Right cardiac atrium (tissue), 5 donors: ENCODE measurements around the gene LRRC7. TPM values are rescaled to one million over a fixed set of nuclear protein-coding genes. Genes with fewer than 3 reads are reported as not detected.
A peak's percentile ranks its signal among the peaks of the same experiment; 100 is the strongest.

Experiments
- ATAC-seq, 2 donors: fragments of 200-7000 bp; cut with Tn5 transposase; one replicate each; pipeline versions ENCODE4 v1.8.0 to v1.9.1; 2020; ENCODE audit warnings: moderate library complexity in 2 of 2, mild to moderate bottlenecking in 1 of 2
- DNase-seq, 3 donors: peaks; one replicate each; pipeline ENCODE4 v3.0.0-alpha.2; 2020
- H3K27ac ChIP-seq: one replicate; pipeline ENCODE4 v1.5.1; 2013; ENCODE audit warnings: mild to moderate bottlenecking, low read length, control low read depth, moderate library complexity
- H3K27me3 ChIP-seq: one replicate; pipeline ENCODE4 v1.6.1; 2013; ENCODE audit not compliant: control insufficient read depth, insufficient read depth
- H3K4me1 ChIP-seq: one replicate; pipeline ENCODE4 v1.6.1; 2013; ENCODE audit warnings: low read length; ENCODE audit not compliant: control insufficient read depth, insufficient read depth
- H3K4me3 ChIP-seq: one replicate; pipeline ENCODE4 v1.5.1; 2013; ENCODE audit warnings: low read length, control low read depth
- H3K9me3 ChIP-seq: one replicate; pipeline ENCODE4 v1.6.1; 2013; ENCODE audit warnings: low read length; ENCODE audit not compliant: control insufficient read depth
- WGBS: extraction: QIAGEN DNeasy Blood & Tissue Kit; methylation state at CpG from one replicate; pipeline ENCODE4 v1.1.7; 2013; 5-methylcytosine and 5-hydroxymethylcytosine counted together
- intact Hi-C, 4 donors: fragments of 100-400 bp; cut with DNase I; formaldehyde crosslinking; loops; one replicate each; pipeline versions ENCODE4 v1.11.0 to v1.14.0; 2022 to 2023
- polyA plus RNA-seq: library from polyadenylated mRNA; stranded (reverse); fragments of 200-250 nt; gene quantifications from one replicate; pipeline ENCODE4 v1.2.3, GENCODE V29; 2013
- total RNA-seq, 4 donors: library from RNA; stranded (reverse); fragmentation: NEBNext Ultra II Directional; extraction: Animal tissue kit (Norgen Biotek cat#: 25700); gene quantifications; one replicate each; pipeline ENCODE4 v1.2.1, GENCODE V29; 2021
- donor health status: healthy with polysubstance abuse.
- donor health status: DM: no; HTN: yes; CAD: no.
- donor health status: DM: no; HTN: no; CAD: no.
- donor health status: DM: no; HTN: yes; CAD: no; lungs with severe emphysema.
- donor health status: DM: yes; HTN: yes; CAD: no.

LRRC7 gene
- total and polyA plus RNA-seq, 5 donors = 0.91 to 6.5 (median 3.4) TPM

DNA sequence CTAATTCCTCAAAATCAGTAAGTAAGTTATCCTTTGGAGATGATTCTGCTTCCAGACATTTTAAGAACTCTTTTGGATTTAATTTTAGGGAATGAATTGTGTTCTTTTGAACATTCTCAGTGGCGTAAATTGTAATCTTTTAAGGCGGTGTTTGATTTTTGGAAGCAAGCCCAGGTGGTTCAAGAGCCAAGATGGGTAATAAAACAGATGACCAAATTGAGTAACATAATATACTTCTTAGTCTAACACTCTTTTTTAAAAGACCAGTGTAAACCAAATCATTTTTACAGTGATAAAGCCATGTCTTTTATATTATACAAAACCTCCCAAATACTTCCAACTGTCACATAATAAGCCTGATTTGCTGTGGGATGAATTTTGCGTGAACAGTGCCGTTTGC is 503.9 kb downstream of the LRRC7 start:
- Histone ChIP-seq H3K9me3 (no peaks in the 10 kb centered on the region), H3K4me3 (no peak overlapping the region), H3K27me3 (no peaks in the 10 kb centered on the region), H3K27ac (no peak overlapping the region), H3K4me1 (no peaks in the 10 kb centered on the region)
- intact Hi-C loops = no loop called here
- DNase-seq (peak in 1 of 3 donors; percentile 15), ATAC-seq (no peak)
- WGBS = 39% methylated on average over 4 of the region's 4 CpGs

DNA sequence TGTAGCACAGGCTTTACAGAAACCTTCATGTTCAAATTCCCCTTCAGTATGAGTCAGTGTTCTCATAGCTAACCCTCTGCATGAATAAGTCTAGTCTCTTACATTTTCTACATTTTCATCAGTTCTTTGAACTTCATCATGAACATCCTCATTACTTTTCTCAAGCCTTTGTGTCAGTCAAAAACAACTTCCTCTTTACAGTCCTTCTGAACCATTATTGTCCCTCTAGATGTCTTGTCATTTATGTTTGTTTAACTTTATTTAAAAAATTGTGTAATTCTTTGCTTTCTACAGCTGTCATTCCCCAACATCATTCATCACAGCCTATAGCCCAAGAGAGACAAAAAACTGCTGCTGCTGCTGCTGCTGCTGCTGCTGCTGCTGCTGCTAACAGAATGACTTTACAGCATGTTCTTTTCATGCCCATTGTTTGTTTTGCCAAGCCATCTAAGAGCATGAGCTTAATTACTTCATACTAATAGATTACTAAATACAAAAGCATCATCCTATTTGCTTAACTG is 504.6 kb downstream of the LRRC7 start:
- intact Hi-C loops = no loop called here
- no peak for DNase-seq

DNA sequence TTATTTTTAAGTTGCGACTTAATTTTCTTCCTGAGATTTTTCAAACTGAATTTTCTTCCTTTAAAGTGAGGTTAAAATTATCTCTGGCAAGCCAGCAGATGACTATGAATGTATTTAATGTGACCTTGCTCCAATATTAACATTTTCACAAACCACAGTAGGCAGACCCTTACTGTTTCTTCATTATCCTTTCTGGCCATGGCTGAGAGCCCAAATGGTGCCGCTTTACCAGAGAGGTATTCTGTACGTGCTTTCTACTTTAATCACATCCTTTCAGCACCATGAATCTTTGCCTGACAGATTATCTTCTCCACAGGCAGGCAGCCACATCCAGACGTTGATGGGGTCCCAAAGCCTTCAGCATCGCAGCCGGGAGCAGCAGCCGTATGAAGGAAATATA is 508.0 kb downstream of the LRRC7 start:
- Histone ChIP-seq H3K4me1 (no peaks in the 10 kb centered on the region), H3K4me3 (no peak overlapping the region), H3K27me3 (no peaks in the 10 kb centered on the region), H3K27ac (no peak overlapping the region), H3K9me3 (no peaks in the 10 kb centered on the region)
- DNase-seq (no peak), ATAC-seq (no peak)
- 41% methylated on average over 7 of the region's 7 CpGs for WGBS
- intact Hi-C loops = no loop called here

More for the DNA sequence above, 504.6 kb downstream of the LRRC7 start:
- H3K4me1 ChIP-seq = no peaks in the 10 kb centered on the region
- ATAC-seq = no peak
- no peaks in the 10 kb centered on the region for H3K9me3 ChIP-seq
- H3K27ac ChIP-seq = no peak overlapping the region
- no peaks in the 10 kb centered on the region for H3K27me3 ChIP-seq
- H3K4me3 ChIP-seq = no peak overlapping the region

DNA sequence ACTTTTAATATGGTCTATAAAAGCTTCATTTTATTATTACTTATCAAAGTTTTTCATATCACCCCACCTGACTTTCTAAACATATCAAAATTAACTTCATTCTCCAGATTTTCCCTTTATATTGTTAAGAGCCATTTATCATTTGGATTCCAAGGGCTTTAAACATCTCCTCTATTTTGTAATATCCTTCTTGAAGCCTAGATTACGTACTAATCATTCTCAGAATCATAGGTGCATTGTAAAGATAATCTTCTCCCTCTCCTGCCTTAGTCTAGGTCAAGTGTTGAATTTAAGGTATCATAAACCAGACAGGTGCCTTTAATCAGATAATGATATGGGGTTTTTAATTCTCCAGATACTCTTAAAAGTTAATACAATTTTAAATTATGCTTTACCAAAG is 509.3 kb downstream of the LRRC7 start:
- Histone ChIP-seq H3K4me1 (no peaks in the 10 kb centered on the region), H3K4me3 (no peak overlapping the region), H3K9me3 (no peaks in the 10 kb centered on the region), H3K27me3 (no peaks in the 10 kb centered on the region), H3K27ac (no peak overlapping the region)
- ATAC-seq (no peak), DNase-seq (no peak)
- 78% methylated on average over 1 of the region's 1 CpG for WGBS
- intact Hi-C loops = no loop called here

DNA sequence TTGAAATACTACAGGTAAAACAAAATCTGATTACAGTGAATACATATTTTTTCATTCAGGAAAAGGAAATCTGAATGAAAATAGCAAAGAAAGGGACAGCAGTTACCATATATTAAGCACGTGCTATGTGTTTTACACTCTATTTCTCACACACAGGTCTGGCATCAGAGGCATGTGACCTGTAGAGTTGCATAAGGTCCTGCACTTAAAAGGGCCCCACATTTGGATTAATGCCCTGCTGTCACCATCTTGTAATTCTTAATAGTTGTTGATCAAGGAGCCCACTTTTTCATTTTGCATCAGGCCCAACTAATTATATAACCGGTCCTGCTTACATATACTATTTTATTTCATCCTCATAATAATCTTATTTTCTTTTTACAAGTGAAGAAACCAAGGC is 511.8 kb downstream of the LRRC7 start:
- H3K27me3 ChIP-seq = no peaks in the 10 kb centered on the region
- DNase-seq (no peak), ATAC-seq (no peak)
- H3K27ac ChIP-seq = no peak overlapping the region
- intact Hi-C loops = no loop called here
- H3K4me3 ChIP-seq = no peak overlapping the region
- H3K4me1 ChIP-seq = no peaks in the 10 kb centered on the region
- WGBS = 41% methylated on average over 2 of the region's 2 CpGs
- H3K9me3 ChIP-seq = no peaks in the 10 kb centered on the region

DNA sequence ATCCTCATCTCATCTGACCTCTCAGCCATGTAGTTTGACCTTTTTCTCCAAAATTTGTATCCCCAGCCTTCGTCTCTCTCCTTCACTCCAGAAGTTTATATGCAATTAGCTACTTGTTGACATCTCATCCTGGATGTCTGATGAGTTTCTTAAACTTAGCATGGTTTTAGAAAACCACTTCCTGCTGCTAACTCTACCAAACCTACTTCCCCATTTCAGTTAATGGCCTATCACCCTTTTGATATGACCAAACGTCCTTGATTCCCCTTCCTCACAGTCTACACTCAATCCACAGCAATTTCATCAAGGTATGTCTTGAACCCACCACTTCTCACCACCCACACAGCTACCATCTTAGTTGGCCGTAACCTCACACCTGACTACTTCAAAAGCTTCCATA is 515.8 kb downstream of the LRRC7 start:
- no peak for DNase-seq
- ATAC-seq = no peak
- Histone ChIP-seq H3K4me3 (no peak overlapping the region), H3K9me3 (no peaks in the 10 kb centered on the region), H3K4me1 (no peaks in the 10 kb centered on the region), H3K27me3 (no peaks in the 10 kb centered on the region), H3K27ac (no peak overlapping the region)
- intact Hi-C loops = no loop called here
- WGBS = 62% methylated on average over 3 of the region's 3 CpGs

DNA sequence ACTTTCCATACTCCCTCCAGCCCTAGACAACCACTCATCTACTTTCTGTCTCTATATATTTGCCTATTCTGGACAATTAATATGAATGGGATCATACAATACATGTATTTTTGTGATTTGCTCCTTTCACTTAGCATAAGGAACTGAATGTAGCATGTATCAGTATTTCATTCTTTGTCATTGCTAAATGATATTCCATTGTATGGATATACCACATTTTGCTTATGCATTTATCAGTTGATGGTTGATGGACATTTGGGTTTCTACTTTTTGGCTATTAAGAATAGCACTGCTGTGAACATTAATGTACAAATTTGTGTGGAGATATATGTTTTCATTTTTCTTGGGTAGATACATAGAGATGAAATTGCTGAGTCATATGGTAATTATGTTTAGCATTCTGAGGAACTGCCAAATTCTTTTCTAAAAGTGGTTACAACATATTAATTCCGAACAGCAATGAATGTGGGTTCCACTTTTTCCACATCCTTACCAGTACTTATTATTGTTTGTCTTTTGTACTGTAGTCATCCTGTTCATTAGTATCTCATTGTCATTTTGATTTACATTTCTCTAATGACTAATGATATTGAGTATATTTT is 516.7 kb downstream of the LRRC7 start:
- Histone ChIP-seq H3K4me1 (no peaks in the 10 kb centered on the region), H3K9me3 (no peaks in the 10 kb centered on the region), H3K4me3 (no peak overlapping the region), H3K27ac (no peak overlapping the region), H3K27me3 (no peaks in the 10 kb centered on the region)
- 77% methylated on average over 1 of the region's 1 CpG for WGBS
- DNase-seq (no peak), ATAC-seq (no peak)
- intact Hi-C loops = no loop called here

DNA sequence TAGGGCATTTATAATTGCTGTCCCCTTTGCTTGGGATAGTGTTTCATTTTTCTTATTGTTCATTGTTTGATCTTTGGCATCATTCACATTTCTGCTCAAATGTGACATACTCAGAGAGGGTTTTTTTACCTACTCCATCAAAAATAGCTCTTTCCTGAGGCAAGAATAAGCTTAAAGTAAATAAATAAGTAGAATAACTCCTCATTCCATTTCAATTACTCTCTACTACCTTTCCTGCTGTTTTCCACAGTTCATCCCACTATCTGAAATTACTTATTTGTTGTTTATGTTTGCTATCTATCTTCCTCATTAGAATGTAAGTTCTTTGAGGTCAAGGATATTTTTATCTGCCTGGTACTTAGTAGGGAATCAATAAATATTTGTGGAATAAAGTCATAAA is 517.8 kb downstream of the LRRC7 start:
- no peaks in the 10 kb centered on the region for H3K9me3 ChIP-seq
- DNase-seq (no peak), ATAC-seq (no peak)
- no peaks in the 10 kb centered on the region for H3K27me3 ChIP-seq
- no peak overlapping the region for H3K27ac ChIP-seq
- no peak overlapping the region for H3K4me3 ChIP-seq
- no peaks in the 10 kb centered on the region for H3K4me1 ChIP-seq
- intact Hi-C loops = no loop called here

DNA sequence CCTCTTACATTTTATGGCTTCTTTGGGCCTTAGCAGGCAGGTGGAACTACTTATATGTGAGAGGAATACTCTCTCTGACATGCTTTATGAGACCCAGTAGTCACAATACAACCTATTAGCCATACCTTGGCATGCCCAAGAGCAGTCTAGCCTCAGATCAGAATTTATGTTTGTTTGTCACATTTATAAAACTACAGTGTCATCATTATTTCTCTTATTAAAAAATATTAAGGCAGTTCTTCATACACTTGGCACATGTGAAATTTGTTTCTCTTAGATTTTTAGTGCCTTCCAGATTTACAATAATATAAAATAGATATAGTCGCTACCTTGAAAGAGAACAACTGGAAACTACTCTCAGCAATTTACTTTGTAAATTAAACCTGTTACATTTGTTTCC is 519.2 kb downstream of the LRRC7 start:
- Histone ChIP-seq H3K27ac (no peak overlapping the region), H3K27me3 (no peaks in the 10 kb centered on the region), H3K9me3 (no peaks in the 10 kb centered on the region), H3K4me1 (no peaks in the 10 kb centered on the region), H3K4me3 (no peak overlapping the region)
- no peak for DNase-seq
- WGBS = 95% methylated on average over 1 of the region's 1 CpG
- intact Hi-C loops = no loop called here
- no peak for ATAC-seq

DNA sequence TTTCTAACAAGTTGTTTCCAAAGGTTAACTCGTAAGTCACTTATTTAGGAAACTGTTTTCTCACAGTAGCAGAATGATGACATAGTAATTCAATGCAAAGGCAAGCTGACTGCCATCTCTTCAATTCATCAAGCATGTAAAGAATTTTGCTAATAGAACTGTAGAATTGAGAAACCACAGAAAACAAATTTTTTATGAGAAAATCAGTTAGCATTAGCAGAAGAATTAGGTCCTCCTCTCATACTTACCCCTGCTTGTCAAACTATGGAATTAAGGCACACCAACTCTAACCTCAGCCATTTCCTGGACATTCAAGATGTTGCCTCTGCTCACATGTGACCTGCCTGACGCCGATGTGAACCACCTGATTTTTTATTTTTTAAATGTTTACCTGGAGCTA is 522.4 kb downstream of the LRRC7 start:
- Histone ChIP-seq H3K4me1 (no peaks in the 10 kb centered on the region), H3K9me3 (no peaks in the 10 kb centered on the region), H3K4me3 (no peak overlapping the region), H3K27ac (no peak overlapping the region), H3K27me3 (no peaks in the 10 kb centered on the region)
- DNase-seq (no peak), ATAC-seq (no peak)
- WGBS = 84% methylated on average over 3 of the region's 3 CpGs
- intact Hi-C loops = no loop called here

DNA sequence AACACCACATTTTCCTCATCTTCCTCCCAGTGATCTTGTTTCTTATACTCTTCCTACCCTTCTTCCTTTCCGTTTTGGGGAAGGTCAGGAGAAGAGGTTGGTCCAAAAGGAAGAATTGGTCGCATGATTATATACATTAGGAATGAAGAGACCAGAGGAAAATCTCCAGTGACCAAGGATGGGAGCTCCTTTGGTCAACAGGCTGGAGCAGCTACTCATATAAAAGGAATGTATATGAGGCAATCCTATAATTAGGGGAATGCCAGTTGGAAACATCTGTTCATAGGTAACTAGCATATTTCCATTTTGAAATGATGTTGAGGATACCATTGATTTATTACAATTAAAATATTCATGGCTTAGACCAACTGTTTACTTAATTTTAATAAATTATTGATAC is 523.2 kb downstream of the LRRC7 start:
- Histone ChIP-seq H3K27ac (no peak overlapping the region), H3K4me1 (no peaks in the 10 kb centered on the region), H3K9me3 (no peaks in the 10 kb centered on the region), H3K27me3 (no peaks in the 10 kb centered on the region), H3K4me3 (no peak overlapping the region)
- no peak for DNase-seq
- no peak for ATAC-seq
- WGBS = 75% methylated on average over 2 of the region's 2 CpGs
- intact Hi-C loops = no loop called here

DNA sequence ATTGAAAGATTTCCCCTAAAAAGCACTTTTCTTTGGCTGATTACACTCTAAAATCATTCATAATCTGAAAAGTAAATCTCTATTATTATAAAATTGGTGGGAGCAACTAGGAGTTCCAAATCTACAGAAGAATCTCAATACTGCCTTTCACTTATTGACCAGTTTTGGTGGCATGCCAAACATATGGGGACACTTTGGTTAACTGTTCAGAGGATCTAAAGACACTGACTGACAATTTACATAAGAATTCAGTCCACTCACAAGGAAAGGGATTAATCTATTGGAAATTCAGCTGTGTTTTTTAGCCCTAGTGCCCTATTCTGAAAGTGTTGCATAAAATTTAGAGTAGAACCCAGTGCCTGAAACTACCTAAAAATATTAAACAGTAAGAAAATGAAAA is 524.1 kb downstream of the LRRC7 start:
- DNase-seq = no peak
- intact Hi-C loops = no loop called here
- no peak for ATAC-seq
- no peak overlapping the region for H3K27ac ChIP-seq
- no peaks in the 10 kb centered on the region for H3K4me1 ChIP-seq
- H3K9me3 ChIP-seq = no peaks in the 10 kb centered on the region
- H3K27me3 ChIP-seq = no peaks in the 10 kb centered on the region
- no peak overlapping the region for H3K4me3 ChIP-seq
